Osteocyte (in vitro differentiated cells): Measurements from ENCODE around the gene ARID5B. TPM values are rescaled to one million over a fixed set of nuclear protein-coding genes. Genes with fewer than 3 reads are reported as not detected.

Source experiments
- DNase-seq: peaks from one replicate; pipeline ENCODE4 v3.0.0; 2021; ENCODE audit warnings: mixed read lengths; ENCODE audit not compliant: unreplicated experiment; ENCODE audit errors: extremely low spot score
- H3K27ac Mint-ChIP-seq: one replicate; pipeline ENCODE4 v1.8.0; 2021; ENCODE audit warnings: mild to moderate bottlenecking, mixed read lengths; ENCODE audit not compliant: unreplicated experiment
- H3K27me3 Mint-ChIP-seq: one replicate; pipeline ENCODE4 v1.8.0; 2021; ENCODE audit warnings: mixed read lengths; ENCODE audit not compliant: unreplicated experiment
- H3K36me3 Mint-ChIP-seq: one replicate; pipeline ENCODE4 v1.8.0; 2021; ENCODE audit warnings: mixed read lengths; ENCODE audit not compliant: unreplicated experiment
- H3K4me1 Mint-ChIP-seq: one replicate; pipeline ENCODE4 v1.8.0; 2021; ENCODE audit warnings: mixed read lengths; ENCODE audit not compliant: unreplicated experiment
- H3K4me3 Mint-ChIP-seq: one replicate; pipeline ENCODE4 v1.8.0; 2021; ENCODE audit warnings: mild to moderate bottlenecking, moderate library complexity, mixed read lengths; ENCODE audit not compliant: unreplicated experiment
- H3K9me3 Mint-ChIP-seq: one replicate; pipeline ENCODE4 v1.8.0; 2021; ENCODE audit warnings: mixed read lengths; ENCODE audit not compliant: unreplicated experiment
- CTCF ChIP-seq: fragments of 200-600 bp; sonication (generic); IDR thresholded peaks from 2 replicates; pipeline ENCODE4 v1.5.0; 2021; ENCODE audit warnings: antibody characterized with exemption, mild to moderate bottlenecking, moderate library complexity
- total RNA-seq: library from RNA; stranded (reverse); gene quantifications from 2 replicates; pipeline ENCODE4 v1.2.1, GENCODE V29; 2021

ARID5B gene
- total RNA-seq, 1 donor from 2014 or later = 89.4 TPM

GRCh38 chr10:62012318-62012717 lies 110.8 kb downstream of the ARID5B start:
- H3K27me3 Mint-ChIP-seq = no peaks in the 10 kb centered on the region
- H3K36me3 Mint-ChIP-seq = peaks cover 25% of the 10 kb centered on the region
- no peak overlapping the region for H3K27ac Mint-ChIP-seq
- peaks cover 28% of the 10 kb centered on the region for H3K4me1 Mint-ChIP-seq
- no peak overlapping the region for H3K4me3 Mint-ChIP-seq
- TF ChIP-seq CTCF = no peak
- H3K9me3 Mint-ChIP-seq = no peaks in the 10 kb centered on the region
- DNase-seq = no peak

- no peak overlapping the region for H3K27ac Mint-ChIP-seq
- H3K4me3 Mint-ChIP-seq = no peak overlapping the region
- H3K9me3 Mint-ChIP-seq = no peaks in the 10 kb centered on the region
- TF ChIP-seq CTCF = no peak
- peaks cover 23% of the 10 kb centered on the region for H3K36me3 Mint-ChIP-seq
- H3K27me3 Mint-ChIP-seq = no peaks in the 10 kb centered on the region
- H3K4me1 Mint-ChIP-seq = peaks cover 45% of the 10 kb centered on the region
- DNase-seq = no peak
These were observed 113.0 kb downstream of the ARID5B start for GRCh38 chr10:62014510-62014909.

GRCh38 chr10:62015994-62016393 lies 114.5 kb downstream of the ARID5B start:
- Mint-ChIP-seq H3K9me3 (no peaks in the 10 kb centered on the region), H3K4me3 (no peak overlapping the region), H3K27me3 (no peaks in the 10 kb centered on the region), H3K27ac (peak overlapping the region; percentile 90), H3K4me1 (peaks cover 48% of the 10 kb centered on the region), H3K36me3 (peaks cover 15% of the 10 kb centered on the region)
- no peak for DNase-seq
- no peak for TF ChIP-seq CTCF

- Mint-ChIP-seq H3K27me3 (no peaks in the 10 kb centered on the region), H3K4me1 (peaks cover 57% of the 10 kb centered on the region), H3K9me3 (no peaks in the 10 kb centered on the region), H3K4me3 (no peak overlapping the region), H3K36me3 (peaks cover 11% of the 10 kb centered on the region), H3K27ac (peak overlapping the region; percentile 90)
- no peak for DNase-seq
- TF ChIP-seq CTCF = no peak
These were observed 115.4 kb downstream of the ARID5B start for GRCh38 chr10:62016623-62017490.

DNA sequence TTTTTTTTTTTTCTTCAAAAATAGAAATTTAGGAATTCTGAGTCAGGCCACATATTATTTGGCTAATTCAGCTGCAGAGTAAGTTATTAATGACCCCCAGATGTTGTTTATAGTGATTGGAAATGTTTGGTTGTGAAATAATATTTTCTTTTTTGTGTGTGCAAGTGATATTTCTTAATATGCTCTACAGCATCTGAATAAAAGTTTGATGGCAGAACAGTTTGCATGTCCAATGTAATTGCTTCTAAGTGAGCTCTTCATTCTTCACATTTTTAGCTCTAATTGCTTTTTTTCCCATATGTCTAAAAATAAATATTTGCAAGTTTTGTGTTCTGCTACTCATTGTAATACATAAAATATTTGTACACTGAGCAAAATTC lies 116.0 kb downstream of the ARID5B start:
- Mint-ChIP-seq H3K9me3 (no peaks in the 10 kb centered on the region), H3K36me3 (peaks cover 7% of the 10 kb centered on the region), H3K4me3 (no peak overlapping the region), H3K27ac (peak overlapping the region; percentile 90), H3K27me3 (no peaks in the 10 kb centered on the region), H3K4me1 (peaks cover 60% of the 10 kb centered on the region)
- DNase-seq = no peak
- TF ChIP-seq CTCF = no peak
